CD4-positive, alpha-beta T cell (primary cell): ENCODE measurements around the gene GAREM2. TPM values are rescaled to one million over a fixed set of nuclear protein-coding genes. Genes with fewer than 3 reads are reported as not detected.

Source experiments
- ATAC-seq: fragments of 200-7000 bp; cut with Tn5 transposase; one replicate; pipeline ENCODE4 v1.10.0; 2022; ENCODE audit warnings: mild to moderate bottlenecking; ENCODE audit not compliant: poor library complexity
- CTCF ChIA-PET: fragments of 350-600 bp; sonication (Branson Sonifier 250); formaldehyde crosslinking; loops from one replicate; lab custom pipeline; 2021; ENCODE audit warnings: antibody characterized with exemption, inconsistent platforms; lab: Charles Lee
- POLR2A ChIA-PET: fragments of 350-600 bp; sonication (Branson Sonifier 250); formaldehyde crosslinking; loops from one replicate; lab custom pipeline; 2021; ENCODE audit warnings: antibody characterized with exemption, inconsistent platforms; lab: Charles Lee
- DNase-seq, 14 experiments: peaks; one replicate each; pipeline ENCODE4 v3.0.0-alpha.2; 2013 to 2020; ENCODE audit warnings: mixed read lengths in 2 of 14
- H3K27ac ChIP-seq, 2 donors: one replicate each; pipeline versions ENCODE4 v1.5.1 to v1.7.0; 2013; ENCODE audit warnings: low read length in 2 of 2, low read depth in 1 of 2, mild to moderate bottlenecking in 1 of 2
- H3K27me3 ChIP-seq, 2 experiments: 1 replicate in 1 of 2; 2 replicates in 1 of 2; pipeline versions ENCODE4 v1.6.1 to v1.7.0; 2013; ENCODE audit warnings: low read length in 2 of 2, control low read depth in 1 of 2, mild to moderate bottlenecking in 1 of 2, moderate library complexity in 1 of 2; ENCODE audit not compliant: insufficient read depth in 2 of 2, control insufficient read depth in 1 of 2
- H3K36me3 ChIP-seq: one replicate; pipeline ENCODE4 v1.6.1; 2013; ENCODE audit warnings: low read length, control low read depth; ENCODE audit not compliant: insufficient read depth
- H3K4me1 ChIP-seq: one replicate; pipeline ENCODE4 v1.6.1; 2013; ENCODE audit warnings: low read length, control low read depth; ENCODE audit not compliant: insufficient read depth
- H3K4me3 ChIP-seq: one replicate; pipeline ENCODE4 v1.5.1; 2013; ENCODE audit warnings: mild to moderate bottlenecking, low read length, moderate library complexity
- H3K9me3 ChIP-seq, 2 experiments: 1 replicate in 1 of 2; 2 replicates in 1 of 2; pipeline versions ENCODE4 v1.6.1 to v1.7.0; 2013; ENCODE audit warnings: low read length in 2 of 2, mild to moderate bottlenecking in 2 of 2, control low read depth in 1 of 2, moderate library complexity in 1 of 2; ENCODE audit not compliant: control insufficient read depth in 1 of 2, insufficient read depth in 1 of 2
- H3K27ac Mint-ChIP-seq: one replicate; pipeline ENCODE4 v1.8.0; 2020; ENCODE audit warnings: mixed read lengths
- H3K27me3 Mint-ChIP-seq: one replicate; pipeline ENCODE4 v1.8.0; 2021; ENCODE audit warnings: mixed read lengths
- H3K36me3 Mint-ChIP-seq: one replicate; pipeline ENCODE4 v1.8.0; 2021; ENCODE audit warnings: low read depth, mixed read lengths
- H3K4me1 Mint-ChIP-seq: one replicate; pipeline ENCODE4 v1.8.0; 2021; ENCODE audit warnings: low read depth, mixed read lengths
- H3K4me3 Mint-ChIP-seq: one replicate; pipeline ENCODE4 v1.8.0; 2020; ENCODE audit warnings: mild to moderate bottlenecking, mixed read lengths
- H3K9me3 Mint-ChIP-seq: one replicate; pipeline ENCODE4 v1.8.0; 2020; ENCODE audit warnings: mixed read lengths
- intact Hi-C, 2 experiments: fragments of 100-400 bp; cut with DNase I in 1 of 2; cut with micrococcal nuclease in 1 of 2; formaldehyde crosslinking; loops; one replicate each; pipeline versions ENCODE4 v1.15.1 to v1.9.0; 2023 to 2025; cut with DNase I, micrococcal nuclease
- total RNA-seq, 174 experiments: library from RNA in 2 of 174; stranded (reverse) in 2 of 174; gene quantifications; one replicate each; pipeline ENCODE4 v1.2.3 and lab custom pipeline; 2021 to 2026
- TF ChIP-seq, protein P1 (sequence below): fragments of 200-600 bp; IDR thresholded peaks from one replicate; pipeline ENCODE4 v1.8.0; 2022; ENCODE audit warnings: antibody characterized with exemption, mild to moderate bottlenecking

The GAREM2 gene
- total RNA-seq, 2 experiments from 2014 or later, result 4.3 to 7.3 TPM

DNA sequence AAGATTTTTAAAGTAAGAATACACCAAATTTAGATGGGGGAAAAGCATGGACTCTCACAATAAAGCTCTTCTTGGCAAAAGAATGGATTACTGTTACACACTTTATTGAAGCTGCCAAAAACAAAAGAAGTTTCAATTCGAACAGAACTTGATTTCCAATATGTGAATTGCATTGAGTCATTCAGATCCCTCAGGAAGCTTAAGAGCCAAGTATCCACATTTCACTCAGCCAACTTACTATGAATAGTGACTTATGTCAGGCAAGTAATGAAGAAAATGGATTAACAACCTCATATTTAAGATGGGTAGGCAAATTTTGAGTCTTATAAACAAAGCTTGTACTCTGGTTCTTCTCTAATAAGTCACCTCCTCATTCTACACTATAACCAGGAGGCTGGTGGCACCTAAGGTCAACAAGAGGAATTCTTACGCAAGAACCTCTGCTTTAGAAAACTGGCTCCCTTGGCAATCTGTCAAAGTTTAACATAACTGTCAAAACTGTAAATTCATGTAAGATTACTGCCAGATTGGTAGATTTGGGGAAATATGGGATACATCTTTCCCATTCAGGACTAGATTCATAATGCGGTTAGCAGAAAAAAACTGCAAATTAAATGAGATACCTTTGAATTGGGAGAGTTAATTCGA, 65.5 kb downstream of the GAREM2 start:
- H3K4me3 Mint-ChIP-seq, result no peak overlapping the region
- H3K4me1 ChIP-seq, result peaks cover 10% of the 10 kb centered on the region
- POLR2A ChIA-PET, result no interaction called here

More for the DNA sequence above, 65.5 kb downstream of the GAREM2 start:
- DNase-seq (no peak), ATAC-seq (no peak)
- Mint-ChIP-seq H3K27me3 (no peaks in the 10 kb centered on the region), H3K36me3 (peaks cover 70% of the 10 kb centered on the region), H3K27ac (no peak overlapping the region), H3K4me1 (peaks cover 40% of the 10 kb centered on the region), H3K9me3 (no peaks in the 10 kb centered on the region)
- Histone ChIP-seq H3K36me3 (peaks cover 49% of the 10 kb centered on the region), H3K4me3 (no peak overlapping the region), H3K9me3 (no peaks in the 10 kb centered on the region), H3K27ac (no peak overlapping the region), H3K27me3 (no peaks in the 10 kb centered on the region)
- TF ChIP-seq, protein P1, sequence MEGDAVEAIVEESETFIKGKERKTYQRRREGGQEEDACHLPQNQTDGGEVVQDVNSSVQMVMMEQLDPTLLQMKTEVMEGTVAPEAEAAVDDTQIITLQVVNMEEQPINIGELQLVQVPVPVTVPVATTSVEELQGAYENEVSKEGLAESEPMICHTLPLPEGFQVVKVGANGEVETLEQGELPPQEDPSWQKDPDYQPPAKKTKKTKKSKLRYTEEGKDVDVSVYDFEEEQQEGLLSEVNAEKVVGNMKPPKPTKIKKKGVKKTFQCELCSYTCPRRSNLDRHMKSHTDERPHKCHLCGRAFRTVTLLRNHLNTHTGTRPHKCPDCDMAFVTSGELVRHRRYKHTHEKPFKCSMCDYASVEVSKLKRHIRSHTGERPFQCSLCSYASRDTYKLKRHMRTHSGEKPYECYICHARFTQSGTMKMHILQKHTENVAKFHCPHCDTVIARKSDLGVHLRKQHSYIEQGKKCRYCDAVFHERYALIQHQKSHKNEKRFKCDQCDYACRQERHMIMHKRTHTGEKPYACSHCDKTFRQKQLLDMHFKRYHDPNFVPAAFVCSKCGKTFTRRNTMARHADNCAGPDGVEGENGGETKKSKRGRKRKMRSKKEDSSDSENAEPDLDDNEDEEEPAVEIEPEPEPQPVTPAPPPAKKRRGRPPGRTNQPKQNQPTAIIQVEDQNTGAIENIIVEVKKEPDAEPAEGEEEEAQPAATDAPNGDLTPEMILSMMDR, result no peak
- intact Hi-C loops, result loop anchor here (2.0 to 10.0 kb wide), 3 partner anchors 92 to 339 kb away; no protein-coding TSS in a partner anchor
- CTCF ChIA-PET, result interaction anchor here (1.0 to 1.8 kb wide), 2 partner anchors 28 to 54 kb away, joined by 3 to 5 read pairs; no protein-coding TSS in a partner anchor

Other genes with a start within 250 kb of the GAREM2 start
- gene KIF3C, start 190.6 kb upstream of the GAREM2 start, total RNA-seq, result 1 to 10 TPM; 1.8 to 3.4 TPM
- gene RAB10, start 139.0 kb upstream of the GAREM2 start, total RNA-seq, result 10 to 100 TPM; 13.5 to 13.8 TPM
- 10 to 100 TPM; 72.4 to 73.7 TPM for gene HADHA, start 71.5 kb downstream of the GAREM2 start, total RNA-seq
- 10 to 100 TPM; 25.2 to 30.3 TPM for gene HADHB, start 71.9 kb downstream of the GAREM2 start, total RNA-seq
- 10 to 100 TPM; 27.7 to 31.5 TPM for gene SELENOI, start 173.1 kb downstream of the GAREM2 start, total RNA-seq
- gene ADGRF3, start 173.7 kb downstream of the GAREM2 start, total RNA-seq, result 1 to 10 TPM in 1 of 2 experiments, under 1 TPM in 1; 0.96 to 1.3 TPM
- not detected for gene DRC1, start 228.8 kb downstream of the GAREM2 start, total RNA-seq